Smooth muscle cell (in vitro differentiated cells): ENCODE data around the gene OPA3. TPM values are rescaled to one million over a fixed set of nuclear protein-coding genes. Genes with fewer than 3 reads are reported as not detected.

Source experiments
- DNase-seq: peaks from one replicate; lab custom pipeline; 2025; ENCODE audit not compliant: unreplicated experiment; lab: John Stamatoyannopoulos, UW
- H2AFZ ChIP-seq: fragments of 200-600 bp; sonication (generic); 2 replicates; pipeline ENCODE4 v1.6.0; 2016; ENCODE audit warnings: antibody characterized with exemption, low read depth, mild to moderate bottlenecking
- H3F3A ChIP-seq: fragments of 200-600 bp; sonication (generic); 2 replicates; pipeline ENCODE4 v1.6.0; 2017; ENCODE audit warnings: antibody characterized with exemption, low read depth
- H3K27ac ChIP-seq: fragments of 200-600 bp; sonication (generic); 2 replicates; pipeline ENCODE4 v1.5.1; 2016; ENCODE audit warnings: low read depth, mild to moderate bottlenecking
- H3K27me3 ChIP-seq: fragments of 200-600 bp; sonication (generic); 2 replicates; pipeline ENCODE4 v1.6.1; 2016; ENCODE audit warnings: low read depth, mild to moderate bottlenecking
- H3K36me3 ChIP-seq: fragments of 200-600 bp; sonication (generic); 2 replicates; pipeline ENCODE4 v1.5.1; 2016; ENCODE audit warnings: low read depth
- H3K4me1 ChIP-seq: fragments of 200-600 bp; sonication (generic); 2 replicates; pipeline ENCODE4 v1.5.1; 2016; ENCODE audit warnings: low read depth
- H3K4me2 ChIP-seq: fragments of 200-600 bp; sonication (generic); 2 replicates; pipeline ENCODE4 v1.6.0; 2016; ENCODE audit warnings: mild to moderate bottlenecking
- H3K4me3 ChIP-seq: fragments of 200-600 bp; sonication (generic); 2 replicates; pipeline ENCODE4 v1.5.1; 2016; ENCODE audit warnings: mild to moderate bottlenecking
- H3K79me2 ChIP-seq: fragments of 200-600 bp; sonication (generic); 2 replicates; pipeline ENCODE4 v1.6.0; 2016; ENCODE audit warnings: low read depth, mild to moderate bottlenecking
- H3K9ac ChIP-seq: fragments of 200-600 bp; sonication (generic); 2 replicates; pipeline ENCODE4 v1.6.0; 2016; ENCODE audit warnings: low read depth
- H3K9me3 ChIP-seq: fragments of 200-600 bp; sonication (generic); replicated peaks from 2 replicates; pipeline ENCODE4 v1.5.1; 2016; ENCODE audit warnings: low read depth
- H4K20me1 ChIP-seq: fragments of 200-600 bp; sonication (generic); 2 replicates; pipeline ENCODE4 v1.6.0; 2016; ENCODE audit warnings: low read depth
- CTCF ChIP-seq: fragments of 200-600 bp; sonication (generic); IDR thresholded peaks from 2 replicates; pipeline ENCODE4 v1.5.1; 2017; ENCODE audit warnings: borderline replicate concordance, mild to moderate bottlenecking, antibody characterized with exemption; ENCODE audit not compliant: insufficient read depth, poor library complexity, severe bottlenecking
- WGBS: methylation state at CpG from one replicate; pipeline ENCODE4 v1.1.7; 2016; ENCODE audit warnings: low lambda C conversion rate; 5-methylcytosine and 5-hydroxymethylcytosine counted together
- polyA plus RNA-seq: library from polyadenylated mRNA; unstranded; fragments of >200 nt; fragmentation: Nextera tagmentation; extraction: Ambion mirVana; gene quantifications from 2 replicates; pipeline ENCODE4 v1.2.1, GENCODE V29; 2016
- total RNA-seq: library from RNA; depleted of rRNA; stranded (reverse); fragments of >200 nt; gene quantifications from 2 replicates; pipeline ENCODE4 v1.2.3, GENCODE V29; 2014

OPA3 gene
- total RNA-seq = 6.2 and 8.8 TPM in 2 replicates
- 10.3 and 13.3 TPM in 2 replicates for polyA plus RNA-seq

- peak within 1 kb of the TSS; percentile 94 for H3K4me2 ChIP-seq
- TF ChIP-seq CTCF = peak; percentile 25
- DNase-seq = peak; percentile 98
- H3K9me3 ChIP-seq = no peaks in the 10 kb centered on the region
- peak within 1 kb of the TSS; percentile 88 for H3K27ac ChIP-seq
- H3K36me3 ChIP-seq = no peaks in the 10 kb centered on the region
- under 1% methylated on average over 63 of the region's 63 CpGs for WGBS
- H3K79me2 ChIP-seq = peaks cover 6% of the 10 kb centered on the region
- peak within 1 kb of the TSS; percentile 94 for H2AFZ ChIP-seq
- H3K4me3 ChIP-seq = peak within 1 kb of the TSS; percentile 63
- H4K20me1 ChIP-seq = no peaks in the 10 kb centered on the region
- peaks cover 5% of the 10 kb centered on the region for H3K4me1 ChIP-seq
- H3K27me3 ChIP-seq = no peaks in the 10 kb centered on the region
- H3F3A ChIP-seq = no peaks in the 10 kb centered on the region
- H3K9ac ChIP-seq = peak within 1 kb of the TSS; percentile 95
Measured at GRCh38 chr19:45584332-45585157, at the start of gene OPA3. Gene OPA3, minus strand, starts transcription at chr19:45584802. Its CDS starts 38 bp downstream, at chr19:45584764.

GRCh38 chr19:45632468-45633196 is 48.0 kb upstream of the OPA3 start:
- no peaks in the 10 kb centered on the region for H3K27me3 ChIP-seq
- TF ChIP-seq CTCF = no peak
- H3K9ac ChIP-seq = no peak overlapping the region
- no peaks in the 10 kb centered on the region for H4K20me1 ChIP-seq
- 36% methylated on average over 26 of the region's 27 CpGs for WGBS
- H3K27ac ChIP-seq = peak overlapping the region; percentile 78
- H2AFZ ChIP-seq = no peak overlapping the region
- H3K4me1 ChIP-seq = peaks cover 2% of the 10 kb centered on the region
- DNase-seq = peak; percentile 53
- no peaks in the 10 kb centered on the region for H3K9me3 ChIP-seq
- no peaks in the 10 kb centered on the region for H3F3A ChIP-seq
- no peak overlapping the region for H3K4me3 ChIP-seq
- H3K79me2 ChIP-seq = no peaks in the 10 kb centered on the region
- H3K4me2 ChIP-seq = peak overlapping the region; percentile 6
- H3K36me3 ChIP-seq = no peaks in the 10 kb centered on the region

GRCh38 chr19:45630463-45630862 is 45.9 kb upstream of the OPA3 start:
- H3K4me2 ChIP-seq = no peak overlapping the region
- H3K79me2 ChIP-seq = no peaks in the 10 kb centered on the region
- no peak overlapping the region for H3K4me3 ChIP-seq
- WGBS = 81% methylated on average over 2 of the region's 2 CpGs
- H2AFZ ChIP-seq = no peak overlapping the region
- H3K4me1 ChIP-seq = peaks cover 2% of the 10 kb centered on the region
- H3F3A ChIP-seq = no peaks in the 10 kb centered on the region
- no peaks in the 10 kb centered on the region for H3K36me3 ChIP-seq
- H4K20me1 ChIP-seq = no peaks in the 10 kb centered on the region
- H3K9ac ChIP-seq = no peak overlapping the region
- H3K27me3 ChIP-seq = no peaks in the 10 kb centered on the region
- no peaks in the 10 kb centered on the region for H3K9me3 ChIP-seq
- DNase-seq = no peak
- peak overlapping the region; percentile 71 for H3K27ac ChIP-seq
- TF ChIP-seq CTCF = no peak
